HG03066 (cell line): ENCODE data around the gene SLC35D3.
"Not testable (repeated sequence)": the region's sequence is repeated elsewhere in the genome, so short reads cannot be mapped to it uniquely, and the experiment has no call there.

Experiments
- ATAC-seq: cut with Tn5 transposase; IDR thresholded peaks from one replicate; pipeline ENCODE4 v1.9.1; 2021; ENCODE audit warnings: low read depth; ENCODE audit not compliant: unreplicated experiment

Gene SLC35D3

DNA sequence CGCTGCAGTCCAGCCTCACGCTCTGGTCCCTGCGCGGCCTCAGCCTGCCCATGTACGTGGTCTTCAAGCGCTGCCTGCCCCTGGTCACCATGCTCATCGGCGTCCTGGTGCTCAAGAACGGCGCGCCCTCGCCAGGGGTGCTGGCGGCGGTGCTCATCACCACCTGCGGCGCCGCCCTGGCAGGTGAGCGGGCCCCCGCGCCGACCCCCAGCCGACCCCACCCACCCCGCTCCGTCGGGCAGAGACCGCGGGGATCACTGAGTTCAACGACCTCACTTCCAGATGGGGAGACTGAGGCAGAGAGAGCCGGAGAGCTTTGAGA is 545 bp downstream of the SLC35D3 start:
- ATAC-seq: no peak

DNA sequence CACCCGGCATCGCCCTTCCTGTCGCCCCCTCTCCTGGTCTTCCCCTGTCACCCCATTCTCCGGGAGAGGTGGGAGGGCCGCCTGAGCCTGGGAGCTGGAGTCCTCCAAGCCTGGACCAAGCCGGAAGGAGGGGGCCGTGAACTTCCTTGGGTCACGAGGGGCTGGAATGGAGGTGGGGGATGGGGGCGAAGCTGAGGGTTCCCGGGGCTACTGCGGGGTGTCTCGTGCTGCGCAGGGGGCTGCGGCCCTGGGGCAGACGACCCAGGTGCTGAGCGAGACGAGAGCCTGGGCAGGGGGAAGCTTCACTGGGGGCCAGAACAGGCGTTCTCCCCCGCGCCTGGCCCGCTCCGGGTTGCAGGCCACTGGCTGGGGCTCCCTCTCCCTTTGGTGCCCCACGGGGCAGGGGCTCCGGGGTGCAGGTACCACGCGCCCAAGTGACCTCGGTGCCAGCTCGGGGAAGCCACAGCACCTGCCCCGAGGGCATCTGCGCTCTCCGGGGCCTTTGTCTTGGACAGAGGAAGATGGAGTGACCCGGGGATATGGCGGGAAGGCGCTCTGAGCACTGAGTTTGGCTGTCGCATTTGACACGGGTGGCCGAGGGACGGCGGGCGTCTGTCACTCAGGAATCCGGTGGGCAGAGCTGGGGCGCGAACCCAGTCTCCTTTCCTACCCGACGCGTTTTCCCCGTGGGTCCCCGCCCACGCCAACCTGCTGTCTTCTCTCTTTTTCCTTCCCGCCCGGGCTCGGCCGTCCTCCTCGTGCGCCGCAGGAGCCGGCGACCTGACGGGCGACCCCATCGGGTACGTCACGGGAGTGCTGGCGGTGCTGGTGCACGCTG is 1.2 kb downstream of the SLC35D3 start:
- ATAC-seq: no peak

DNA sequence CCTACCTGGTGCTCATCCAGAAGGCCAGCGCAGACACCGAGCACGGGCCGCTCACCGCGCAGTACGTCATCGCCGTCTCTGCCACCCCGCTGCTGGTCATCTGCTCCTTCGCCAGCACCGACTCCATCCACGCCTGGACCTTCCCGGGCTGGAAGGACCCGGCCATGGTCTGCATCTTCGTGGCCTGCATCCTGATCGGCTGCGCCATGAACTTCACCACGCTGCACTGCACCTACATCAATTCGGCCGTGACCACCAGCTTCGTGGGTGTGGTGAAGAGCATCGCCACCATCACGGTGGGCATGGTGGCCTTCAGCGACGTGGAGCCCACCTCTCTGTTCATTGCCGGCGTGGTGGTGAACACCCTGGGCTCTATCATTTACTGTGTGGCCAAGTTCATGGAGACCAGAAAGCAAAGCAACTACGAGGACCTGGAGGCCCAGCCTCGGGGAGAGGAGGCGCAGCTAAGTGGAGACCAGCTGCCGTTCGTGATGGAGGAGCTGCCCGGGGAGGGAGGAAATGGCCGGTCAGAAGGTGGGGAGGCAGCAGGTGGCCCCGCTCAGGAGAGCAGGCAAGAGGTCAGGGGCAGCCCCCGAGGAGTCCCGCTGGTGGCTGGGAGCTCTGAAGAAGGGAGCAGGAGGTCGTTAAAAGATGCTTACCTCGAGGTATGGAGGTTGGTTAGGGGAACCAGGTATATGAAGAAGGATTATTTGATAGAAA is 2.0 kb downstream of the SLC35D3 start:
- no peak for ATAC-seq

DNA sequence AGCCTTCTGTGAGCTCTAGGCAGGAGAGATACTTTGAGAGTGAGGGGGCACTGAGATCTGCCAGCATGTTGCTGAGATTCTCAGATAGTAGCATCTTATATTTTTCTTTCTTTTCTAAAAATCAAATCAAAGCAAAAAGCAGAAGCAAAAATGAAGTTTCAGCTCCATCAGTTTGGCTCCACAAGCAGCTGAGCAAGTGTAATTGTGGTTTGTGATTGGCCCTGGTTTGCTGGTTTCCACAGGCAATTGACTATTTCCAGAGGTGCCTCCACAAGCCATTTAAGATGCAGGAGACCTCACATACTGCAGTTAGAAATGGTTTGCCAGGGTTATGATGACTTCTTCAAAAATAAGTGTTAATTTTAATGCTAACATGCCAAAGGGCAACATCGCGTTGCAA is 4.3 kb downstream of the SLC35D3 start:
- no peak for ATAC-seq

DNA sequence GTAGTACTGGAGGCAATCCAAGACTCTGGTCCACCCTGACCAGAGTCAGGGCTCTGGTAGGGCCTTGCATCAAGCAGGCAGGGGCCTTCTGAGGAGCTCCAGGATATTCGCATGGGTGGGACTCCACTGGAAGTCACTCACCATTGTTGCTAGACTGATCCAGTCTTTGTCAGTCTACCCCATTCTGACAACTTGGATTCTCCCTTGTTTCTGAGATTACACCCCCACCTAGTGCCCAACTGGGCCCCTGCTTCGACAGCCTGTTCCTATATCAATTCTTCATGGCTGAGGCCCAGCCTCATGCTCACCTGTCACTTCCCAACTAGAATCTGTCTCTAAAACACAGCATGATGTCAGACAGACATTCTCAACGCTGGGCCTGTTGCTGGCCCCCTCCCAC is 5.2 kb downstream of the SLC35D3 start:
- no peak for ATAC-seq

DNA sequence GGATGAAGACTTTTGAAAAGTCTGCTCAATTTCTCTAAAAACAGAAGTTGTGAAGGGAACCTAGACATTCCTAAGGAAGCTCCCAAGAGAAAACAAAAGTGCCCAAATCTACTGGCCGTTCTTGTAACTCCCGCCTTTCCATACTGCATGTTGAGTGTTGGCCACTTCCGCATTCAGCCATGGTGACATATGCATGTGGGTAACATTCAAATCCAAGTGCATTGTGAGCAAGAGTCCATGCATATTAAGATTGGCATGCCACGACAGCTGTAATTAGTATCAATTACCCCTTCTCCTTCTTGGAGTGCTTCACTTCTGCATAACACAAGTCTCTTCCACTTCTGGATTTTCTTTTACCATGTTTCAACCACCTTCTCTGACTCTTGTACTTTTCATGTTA is 8.4 kb downstream of the SLC35D3 start:
- ATAC-seq: no peak

DNA sequence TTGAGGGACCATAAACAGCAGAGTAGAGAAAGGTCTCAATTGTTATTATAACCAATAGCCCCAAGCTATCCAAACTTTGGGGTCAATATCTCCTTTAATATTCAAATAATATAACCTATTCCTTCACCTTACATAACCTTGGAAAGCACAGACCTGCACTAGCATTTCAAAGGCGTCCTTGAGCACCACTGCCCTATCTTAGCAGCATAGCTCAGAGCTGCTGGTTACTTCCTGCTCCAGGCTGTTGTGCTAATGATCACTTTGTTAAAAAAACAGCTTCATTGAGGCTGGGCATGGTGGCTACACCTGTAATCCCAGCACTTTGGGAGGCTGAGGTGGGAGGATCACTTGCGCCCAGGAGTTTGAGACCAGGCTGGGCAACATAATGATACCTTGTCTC is 10.5 kb downstream of the SLC35D3 start:
- no peak for ATAC-seq

DNA sequence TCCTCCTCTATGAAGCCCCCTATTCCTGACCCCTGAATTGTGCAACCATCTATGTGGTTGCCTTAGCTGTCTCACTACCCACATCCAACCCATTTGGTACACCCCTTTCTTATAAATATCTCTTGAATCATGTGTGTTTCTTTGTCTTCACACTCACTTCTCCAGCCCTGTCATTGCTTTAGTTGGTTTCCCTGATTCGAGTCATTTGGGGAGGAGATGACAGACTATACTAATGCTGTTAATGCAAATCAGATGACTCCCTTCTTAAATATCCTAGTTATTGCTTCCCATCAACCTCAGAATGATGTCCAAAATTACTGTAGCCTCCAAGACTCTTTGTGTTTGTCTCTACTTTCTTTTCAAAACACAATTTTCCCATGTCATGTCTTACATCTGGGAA is 23.0 kb downstream of the SLC35D3 start:
- ATAC-seq: no peak

DNA sequence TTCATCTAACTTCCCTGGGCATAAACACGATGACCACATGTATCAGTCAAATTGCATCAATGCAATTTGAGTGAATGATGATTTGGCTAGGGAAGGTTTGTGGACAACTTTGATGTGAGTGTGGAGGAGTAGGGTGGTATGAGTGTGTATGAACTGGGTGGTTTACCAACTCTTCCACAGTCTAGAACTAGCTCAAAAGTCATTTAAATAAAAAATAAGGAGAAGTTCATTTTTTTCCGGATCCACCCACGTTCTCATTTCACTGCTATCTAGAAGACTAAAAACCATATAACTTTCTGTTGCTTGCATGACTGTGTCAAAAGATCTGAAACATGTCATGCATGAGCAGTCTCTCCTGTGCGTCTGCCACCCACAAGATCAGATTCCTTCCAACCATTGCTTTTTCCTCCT is 23.6 kb downstream of the SLC35D3 start:
- ATAC-seq: no peak

DNA sequence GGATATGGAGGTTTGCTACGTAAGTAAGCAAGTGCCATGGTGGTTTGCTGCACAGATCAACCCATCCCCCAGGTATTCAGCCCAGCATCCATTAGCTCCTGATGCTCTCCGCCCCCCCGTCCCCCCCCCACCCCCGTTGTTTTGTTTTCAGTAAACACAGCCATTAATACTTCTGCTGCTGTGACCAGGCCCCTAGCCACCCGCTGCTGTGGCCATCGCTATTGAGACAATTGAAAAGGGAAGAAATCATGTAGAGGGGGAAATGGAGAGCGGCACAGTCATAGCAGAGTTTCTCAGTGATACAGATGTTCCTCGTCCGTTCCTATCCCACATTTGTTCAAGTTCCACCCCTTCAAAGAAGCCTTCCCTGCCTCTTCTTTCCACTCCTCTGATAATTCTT is 24.9 kb downstream of the SLC35D3 start:
- ATAC-seq: no peak

DNA sequence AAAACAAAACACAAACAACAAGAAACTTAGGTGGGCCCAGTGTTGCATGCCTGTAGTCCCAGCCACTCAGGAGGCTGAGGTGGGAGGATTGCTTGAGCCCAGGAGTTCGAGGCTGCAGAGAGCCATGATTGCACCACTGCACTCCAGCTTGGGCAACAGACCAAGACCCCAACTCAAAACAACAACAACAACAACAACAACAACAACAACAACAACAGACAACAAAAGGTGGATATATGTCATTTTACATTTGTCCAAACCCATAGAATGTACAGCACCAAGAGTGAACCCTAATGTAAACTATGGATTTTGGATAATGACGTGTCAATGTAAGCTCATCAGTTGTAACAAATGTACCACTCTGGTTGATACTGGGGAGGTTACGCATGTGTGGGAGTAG is 27.9 kb downstream of the SLC35D3 start:
- ATAC-seq: not testable (repeated sequence)

DNA sequence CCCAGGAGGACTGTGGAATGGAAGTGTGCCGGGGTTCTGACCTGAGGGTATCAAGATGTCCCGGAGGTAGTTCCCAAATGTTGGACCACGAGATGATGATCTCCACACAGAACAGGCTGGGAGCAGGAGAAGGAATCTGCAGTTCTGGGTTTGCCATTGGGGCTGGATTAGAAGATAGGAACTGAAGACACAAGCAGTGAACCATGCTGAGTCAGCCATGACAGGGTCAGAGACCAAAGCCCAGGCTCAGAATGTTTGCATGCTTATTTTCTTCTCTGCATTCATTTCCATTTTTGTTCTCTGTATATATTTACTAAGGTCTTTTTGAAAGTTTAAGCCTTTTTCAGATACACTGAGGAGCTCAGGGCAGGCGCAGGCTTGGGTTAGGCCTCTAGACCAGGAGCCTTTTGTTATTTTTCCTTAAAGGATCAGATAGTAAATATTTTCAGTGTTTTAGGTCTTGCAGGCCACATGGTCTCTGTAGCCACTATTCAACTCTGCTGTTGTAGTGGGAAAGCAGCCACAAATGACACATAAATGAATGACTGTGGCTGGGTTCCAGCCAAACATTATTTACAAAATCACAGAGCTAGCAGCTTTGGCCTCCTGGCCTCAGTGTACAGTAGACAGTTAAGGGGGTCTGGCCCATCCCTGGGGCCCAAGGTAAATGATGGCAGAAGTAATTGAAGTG is 28.5 kb downstream of the SLC35D3 start:
- no peak for ATAC-seq

DNA sequence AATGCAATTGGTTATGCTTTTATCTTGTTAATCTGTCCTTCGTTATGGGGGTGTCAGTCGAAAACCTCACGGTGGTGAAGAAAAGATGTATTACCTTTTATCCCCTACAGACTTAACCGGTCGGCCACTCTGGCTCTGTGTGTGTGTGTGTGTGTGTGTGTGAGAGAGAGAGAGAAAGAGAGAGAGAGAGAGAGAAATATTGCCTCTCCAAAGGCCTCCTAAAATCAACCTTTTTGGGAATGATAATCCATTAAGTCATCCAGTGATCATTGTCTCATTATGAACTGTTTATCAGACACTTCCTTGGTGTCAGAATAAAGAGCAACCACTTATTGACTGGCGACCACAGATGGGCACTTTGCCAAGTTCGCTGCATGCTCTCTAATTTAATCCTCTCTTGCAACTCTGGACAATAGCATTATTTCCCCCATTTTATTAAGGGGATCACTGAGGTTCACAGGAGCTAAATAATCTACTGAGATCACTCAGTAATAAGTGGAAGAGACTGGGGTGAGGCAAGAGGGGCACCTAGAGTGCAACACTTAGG is 30.7 kb downstream of the SLC35D3 start:
- no peak for ATAC-seq

DNA sequence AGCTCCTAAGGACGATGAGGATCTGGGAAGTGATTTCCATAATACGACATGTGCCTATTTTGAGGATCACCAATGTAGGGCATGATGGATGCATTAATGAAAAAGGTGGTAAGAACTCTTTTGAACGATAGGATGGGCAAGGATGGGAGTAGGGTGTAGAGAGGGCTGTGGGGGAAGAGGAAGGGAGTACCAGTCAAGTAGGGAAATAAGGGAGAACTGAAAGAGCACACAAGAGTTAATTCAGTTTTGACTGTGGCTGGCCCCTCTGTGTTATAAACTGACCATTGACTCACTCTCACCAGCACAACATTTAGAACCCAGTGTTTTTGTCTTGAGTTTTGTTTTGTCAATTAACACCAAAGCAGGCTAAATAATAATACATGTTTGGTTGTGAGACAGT is 33.0 kb downstream of the SLC35D3 start:
- ATAC-seq: no peak

DNA sequence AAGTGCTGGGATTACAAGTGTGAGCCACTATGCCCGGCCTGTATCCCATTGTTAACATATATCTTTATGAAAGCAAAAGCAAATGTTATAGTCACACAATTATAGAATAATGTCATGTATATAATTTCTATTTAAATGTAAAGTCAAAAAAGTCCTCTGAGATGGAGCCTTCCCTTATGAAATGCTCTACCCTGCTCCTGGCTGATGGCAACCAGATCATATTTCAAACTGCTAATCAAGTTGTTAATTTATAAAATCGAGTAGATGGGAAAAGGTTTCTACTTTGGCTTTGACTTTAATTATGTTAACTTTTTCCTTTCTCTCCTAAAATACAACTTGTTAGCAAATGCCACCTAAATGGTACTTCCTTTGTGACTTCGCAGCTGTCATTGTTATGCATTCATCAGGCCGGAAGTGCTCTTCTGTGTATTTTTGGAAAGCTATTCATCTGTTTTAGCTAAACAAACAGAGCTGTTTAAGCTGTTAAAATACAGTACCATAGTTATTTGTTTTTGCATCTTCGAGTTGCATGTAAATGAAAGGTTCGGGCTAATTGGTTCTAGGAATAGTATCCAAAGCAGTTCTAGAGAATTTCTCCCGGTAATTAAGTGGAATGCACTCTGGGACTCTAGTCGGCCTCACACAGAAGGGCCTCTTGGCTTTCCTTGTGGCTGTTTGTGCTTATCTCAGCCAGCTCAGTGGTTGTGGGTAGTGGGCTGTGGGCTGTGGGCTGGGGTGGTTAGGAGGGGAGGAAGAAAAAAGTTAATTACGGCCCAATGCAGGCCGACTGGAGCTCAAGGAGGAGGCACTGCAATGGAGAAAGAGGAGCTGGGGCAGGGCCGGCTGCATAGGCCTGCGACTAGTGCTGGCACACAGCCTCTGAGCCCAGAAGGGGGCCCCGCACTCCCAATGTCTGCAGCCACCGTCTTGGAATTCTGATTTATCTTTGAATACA is 34.8 kb downstream of the SLC35D3 start:
- ATAC-seq: no peak

DNA sequence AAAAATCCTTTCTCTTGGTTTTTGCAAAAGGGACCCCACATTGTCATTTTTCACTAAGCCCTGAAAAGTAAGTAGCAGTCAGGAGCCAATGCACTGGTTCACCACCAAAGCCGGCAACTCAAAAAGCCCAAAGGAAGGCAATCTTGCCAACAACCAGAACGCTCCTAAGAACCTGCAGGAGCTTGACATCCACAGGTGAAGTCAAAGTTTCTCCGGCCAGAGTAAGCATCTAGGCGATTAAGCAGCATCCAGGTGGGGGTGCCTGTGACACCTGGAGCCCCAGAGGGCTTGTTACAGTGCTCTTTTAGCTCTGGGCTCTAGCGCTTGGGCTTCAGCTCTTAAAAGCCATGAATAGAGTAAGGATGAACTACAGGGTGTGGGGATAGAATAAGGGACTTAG is 36.1 kb downstream of the SLC35D3 start:
- no peak for ATAC-seq

DNA sequence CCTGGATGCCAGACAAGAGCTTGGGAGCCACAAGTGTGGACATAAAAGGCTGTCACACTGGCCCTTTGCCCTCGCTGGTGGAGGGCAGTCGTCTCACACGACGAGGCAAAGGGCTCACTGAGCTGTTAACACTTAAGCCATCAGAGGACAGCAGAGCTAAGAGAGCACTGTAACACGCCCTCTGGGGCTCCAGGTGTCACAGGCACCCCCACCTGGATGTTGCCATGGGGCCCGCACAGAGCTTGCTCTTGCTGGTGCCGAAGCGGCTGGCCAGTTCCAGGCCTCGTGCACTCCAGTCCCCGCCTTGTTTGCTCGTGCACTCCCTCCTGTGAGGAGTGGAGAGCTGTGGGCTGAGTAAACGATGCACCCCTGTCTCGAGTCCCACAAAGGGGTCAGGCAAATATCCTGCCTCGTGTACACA is 37.4 kb downstream of the SLC35D3 start:
- ATAC-seq: no peak

DNA sequence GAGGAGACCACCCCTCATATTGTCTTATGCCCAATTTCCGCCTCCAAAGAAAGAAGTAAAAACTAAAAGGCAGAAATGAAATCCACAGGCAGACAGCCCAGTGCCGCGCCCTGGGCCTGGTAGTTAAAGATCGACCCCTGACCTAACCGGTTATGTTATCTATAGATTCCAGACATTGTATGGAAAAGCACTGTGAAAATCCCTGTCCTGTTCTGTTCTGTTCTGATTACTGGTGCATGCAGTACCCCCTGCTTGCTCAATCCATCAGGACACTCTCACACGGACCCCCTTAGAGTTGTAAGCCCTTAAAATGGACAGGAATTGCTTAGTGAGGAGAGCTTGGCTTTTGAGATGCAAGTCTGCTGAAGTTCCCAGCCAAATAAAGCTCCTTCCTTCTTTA is 37.8 kb downstream of the SLC35D3 start:
- not testable (repeated sequence) for ATAC-seq

DNA sequence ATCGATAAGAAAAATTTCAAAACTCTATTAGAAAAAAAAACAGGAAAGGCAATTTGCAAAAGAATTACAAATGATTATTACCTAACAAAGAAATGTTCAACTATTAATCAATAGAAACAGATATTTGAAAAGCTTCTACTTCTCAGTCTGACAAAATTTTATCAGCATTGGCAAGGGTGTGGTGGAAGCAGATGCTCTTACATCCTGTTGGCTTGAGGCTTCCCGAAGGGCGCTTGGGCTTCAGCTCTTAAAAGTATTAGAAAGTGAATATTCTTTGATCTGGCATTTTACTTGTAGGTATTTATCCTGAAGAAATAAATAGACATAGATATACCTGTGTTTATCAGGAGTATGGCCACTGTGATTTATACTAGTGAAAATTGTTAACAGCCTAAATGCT is 38.7 kb downstream of the SLC35D3 start:
- no peak for ATAC-seq

DNA sequence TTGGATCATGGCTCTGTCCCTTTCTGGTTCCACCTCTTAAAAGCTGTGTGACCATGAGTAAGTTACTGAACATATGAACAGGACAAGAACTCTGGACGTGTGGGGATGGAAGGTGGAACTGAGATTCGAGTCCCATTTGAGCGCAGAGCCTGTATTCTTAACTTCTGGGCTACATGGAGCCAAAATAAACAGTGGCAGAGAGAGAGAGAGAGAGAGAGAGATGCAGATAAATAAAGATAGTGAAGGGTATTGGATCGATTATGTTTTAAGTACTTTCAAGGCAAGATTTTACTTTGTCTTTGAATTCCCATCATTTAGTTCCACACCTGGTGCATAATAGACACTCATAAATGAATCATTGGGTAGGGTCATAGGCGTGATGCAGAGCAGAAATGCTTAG is 39.7 kb downstream of the SLC35D3 start:
- no peak for ATAC-seq
